SJSA1 (cell line): ENCODE results near the gene UBE2O. TPM values are rescaled to one million over a fixed set of nuclear protein-coding genes. Genes with fewer than 3 reads are reported as not detected.
A peak's percentile ranks its signal among the peaks of the same experiment; 100 is the strongest.

ENCODE experiments used
- DNase-seq, 2 experiments: peaks; one replicate each; pipeline ENCODE4 v3.0.0-alpha.2; 2015 to 2020; ENCODE audit warnings: low spot score in 2 of 2, low read depth in 1 of 2
- H3K27ac ChIP-seq: fragments of 250-450 bp; sonication (Bioruptor Pico); 2 replicates; pipeline ENCODE4 v1.5.1; 2020; ENCODE audit warnings: mild to moderate bottlenecking, moderate library complexity
- H3K27me3 ChIP-seq: fragments of 250-450 bp; sonication (Bioruptor Pico); replicated peaks from 2 replicates; pipeline ENCODE4 v1.5.1; 2020; ENCODE audit warnings: mild to moderate bottlenecking, moderate library complexity
- H3K36me3 ChIP-seq: fragments of 250-450 bp; sonication (Bioruptor Pico); 2 replicates; pipeline ENCODE4 v1.5.1; 2020; ENCODE audit warnings: mild to moderate bottlenecking
- H3K4me1 ChIP-seq: fragments of 250-450 bp; sonication (Bioruptor Pico); replicated peaks from 2 replicates; pipeline ENCODE4 v1.6.1; 2021; ENCODE audit warnings: mild to moderate bottlenecking
- H3K4me3 ChIP-seq: fragments of 250-450 bp; sonication (Bioruptor Pico); 2 replicates; pipeline ENCODE4 v1.5.1; 2020; ENCODE audit warnings: mild to moderate bottlenecking
- H3K9me3 ChIP-seq: fragments of 250-450 bp; sonication (Bioruptor Pico); replicated peaks from 2 replicates; pipeline ENCODE4 v1.5.1; 2020; ENCODE audit warnings: mild to moderate bottlenecking
- total RNA-seq: library from RNA; depleted of rRNA; stranded (reverse); fragments of >200 nt; shearing (Covaris generic); gene quantifications from 2 replicates; pipeline ENCODE4 v1.2.3, GENCODE V29; 2014

The UBE2O gene
- total RNA-seq, 1 experiment from 2014 or later, result 29.7 TPM

DNA sequence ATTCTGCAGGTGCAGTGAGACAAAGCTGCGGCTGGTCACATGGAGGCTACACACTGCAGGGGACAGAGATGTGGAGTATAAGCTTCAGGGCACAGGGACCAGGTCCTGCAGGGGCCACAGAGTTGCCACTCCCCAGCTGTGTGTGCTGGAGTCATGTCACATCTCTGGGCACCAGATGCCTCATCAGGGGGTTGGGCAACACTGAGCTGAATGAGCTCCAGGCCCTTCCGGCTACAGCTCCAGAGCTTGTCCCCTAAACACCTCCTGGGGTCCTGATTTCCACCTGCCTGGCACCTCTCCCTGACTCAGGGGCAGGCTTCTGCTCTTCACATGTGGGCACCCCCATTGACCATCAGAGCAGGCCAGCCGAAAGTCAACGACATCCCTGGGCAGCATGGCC, 36.1 kb downstream of the UBE2O start:
- DNase-seq, result no peak
- H3K27ac ChIP-seq, result no peak overlapping the region
- H3K4me1 ChIP-seq, result 0 out of 2 replicates have a peak, but pooled peaks cover 5% of the 10 kb centered on the region

GRCh38 chr17:76416457-76416856, 36.5 kb downstream of the UBE2O start:
- no peaks in the 10 kb centered on the region for H3K27me3 ChIP-seq
- H3K4me1 ChIP-seq, result 0 out of 2 replicates have a peak, but pooled peaks cover 5% of the 10 kb centered on the region
- no peak for DNase-seq
- H3K36me3 ChIP-seq, result peaks cover 20% of the 10 kb centered on the region
- H3K27ac ChIP-seq, result no peak overlapping the region
- no peak overlapping the region for H3K4me3 ChIP-seq
- H3K9me3 ChIP-seq, result no peaks in the 10 kb centered on the region

More for the DNA sequence above, 36.1 kb downstream of the UBE2O start:
- H3K4me3 ChIP-seq, result no peak overlapping the region
- H3K9me3 ChIP-seq, result no peaks in the 10 kb centered on the region
- no peaks in the 10 kb centered on the region for H3K27me3 ChIP-seq
- peaks cover 18% of the 10 kb centered on the region for H3K36me3 ChIP-seq

DNA sequence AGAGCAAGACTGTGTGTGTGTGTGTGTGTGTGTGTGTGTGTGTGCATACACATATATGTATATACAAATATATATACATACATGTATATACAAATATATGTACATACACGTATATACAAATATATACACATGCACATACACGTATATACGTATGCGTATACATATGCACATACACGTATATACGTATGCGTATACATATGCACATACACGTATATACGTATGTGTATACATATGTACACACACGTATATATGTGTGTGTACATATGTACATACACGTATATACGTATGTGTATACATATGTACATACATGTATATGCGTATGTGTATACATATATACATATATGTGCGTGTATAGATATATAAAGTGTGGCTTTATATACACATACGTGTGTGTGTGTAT, 37.2 kb downstream of the UBE2O start:
- H3K4me1 ChIP-seq, result 0 out of 2 replicates have a peak, but pooled peaks cover 2% of the 10 kb centered on the region
- no peak overlapping the region for H3K4me3 ChIP-seq
- H3K9me3 ChIP-seq, result no peaks in the 10 kb centered on the region
- no peak for DNase-seq
- H3K27ac ChIP-seq, result no peak overlapping the region
- no peaks in the 10 kb centered on the region for H3K27me3 ChIP-seq
- H3K36me3 ChIP-seq, result peaks cover 20% of the 10 kb centered on the region

DNA sequence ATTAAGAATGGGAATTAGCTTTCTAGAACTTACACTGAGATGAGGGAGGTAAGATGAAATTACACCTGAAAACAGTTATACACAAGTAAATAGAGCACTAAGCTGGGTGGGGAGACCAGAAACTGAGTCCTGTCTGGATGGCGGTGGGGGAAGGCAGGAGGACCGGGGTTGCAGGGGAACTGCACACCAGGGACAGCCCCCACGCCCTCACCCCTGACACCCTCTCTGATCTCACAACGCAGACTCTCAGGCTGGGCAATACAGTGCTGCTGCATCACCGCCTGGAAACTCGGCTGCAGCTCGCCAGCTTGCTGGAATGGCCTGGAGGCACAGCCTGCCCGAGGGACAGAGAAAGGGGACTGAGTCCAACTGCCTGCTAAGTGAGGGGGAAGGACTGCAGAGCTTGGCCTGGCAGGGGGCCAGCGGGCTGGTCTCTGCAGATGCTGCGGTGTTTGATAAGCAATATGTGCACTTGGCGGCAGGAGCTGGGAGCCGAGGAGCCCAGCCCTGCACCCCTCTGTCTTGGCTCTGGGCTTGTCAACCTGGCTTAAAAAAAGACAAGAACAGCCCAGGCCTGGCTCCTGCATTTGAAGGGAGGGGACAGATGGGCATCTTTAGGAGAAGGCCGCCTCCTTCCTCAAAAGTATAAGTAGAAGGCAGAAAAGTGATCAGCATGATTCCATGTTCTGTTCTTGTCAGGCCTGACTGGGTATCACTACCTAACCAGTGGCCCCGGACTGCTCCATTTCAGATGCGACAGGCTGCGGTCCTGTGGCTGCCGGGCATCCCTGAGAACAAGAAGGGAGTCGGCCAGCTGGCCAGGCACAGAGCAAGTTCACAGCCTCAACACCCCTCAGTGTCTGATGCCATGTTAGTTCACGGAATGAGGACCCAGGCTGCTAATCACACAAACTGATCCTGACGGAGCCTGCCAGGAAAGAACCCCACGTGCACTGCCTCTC, 38.3 kb downstream of the UBE2O start:
- H3K9me3 ChIP-seq, result no peaks in the 10 kb centered on the region
- H3K27me3 ChIP-seq, result no peaks in the 10 kb centered on the region
- H3K4me1 ChIP-seq, result no peaks in the 10 kb centered on the region
- H3K4me3 ChIP-seq, result no peak overlapping the region
- H3K36me3 ChIP-seq, result peaks cover 31% of the 10 kb centered on the region
- no peak for DNase-seq
- no peak overlapping the region for H3K27ac ChIP-seq

DNA sequence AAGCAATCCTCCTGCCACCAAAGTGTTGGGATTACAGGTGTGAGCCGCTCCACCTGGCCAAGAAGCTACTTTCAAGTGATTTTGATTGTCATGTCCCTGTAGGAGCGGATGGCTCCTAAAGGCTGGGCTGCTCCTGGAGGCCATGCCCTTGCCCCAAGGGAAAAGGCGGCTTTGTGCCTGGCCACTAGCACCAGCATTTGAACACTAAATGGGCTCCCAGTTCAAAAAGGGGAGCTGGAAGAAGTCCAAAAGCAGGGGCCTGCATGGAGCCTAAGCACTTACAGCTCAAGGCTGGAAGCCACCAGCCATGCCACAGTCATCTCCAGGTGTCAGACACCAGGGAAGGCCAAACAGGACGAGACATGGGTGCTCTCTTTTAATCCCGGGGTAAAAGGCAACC, 41.7 kb downstream of the UBE2O start:
- DNase-seq, result no peak
- Histone ChIP-seq H3K27ac (no peak overlapping the region), H3K36me3 (peaks cover 35% of the 10 kb centered on the region), H3K9me3 (no peaks in the 10 kb centered on the region), H3K4me1 (no peaks in the 10 kb centered on the region), H3K27me3 (no peaks in the 10 kb centered on the region), H3K4me3 (no peak overlapping the region)

- Histone ChIP-seq H3K4me1 (no peaks in the 10 kb centered on the region), H3K36me3 (peaks cover 39% of the 10 kb centered on the region), H3K27ac (no peak overlapping the region), H3K9me3 (no peaks in the 10 kb centered on the region), H3K27me3 (no peaks in the 10 kb centered on the region), H3K4me3 (no peak overlapping the region)
- no peak for DNase-seq
These were observed 42.5 kb downstream of the UBE2O start for GRCh38 chr17:76410328-76410965.

GRCh38 chr17:76408037-76408849, 44.7 kb downstream of the UBE2O start:
- Histone ChIP-seq H3K27me3 (no peaks in the 10 kb centered on the region), H3K4me3 (no peak overlapping the region), H3K4me1 (no peaks in the 10 kb centered on the region), H3K27ac (no peak overlapping the region), H3K36me3 (peaks cover 53% of the 10 kb centered on the region), H3K9me3 (no peaks in the 10 kb centered on the region)
- peak in 1 of 2 experiments; percentile 62 for DNase-seq

DNA sequence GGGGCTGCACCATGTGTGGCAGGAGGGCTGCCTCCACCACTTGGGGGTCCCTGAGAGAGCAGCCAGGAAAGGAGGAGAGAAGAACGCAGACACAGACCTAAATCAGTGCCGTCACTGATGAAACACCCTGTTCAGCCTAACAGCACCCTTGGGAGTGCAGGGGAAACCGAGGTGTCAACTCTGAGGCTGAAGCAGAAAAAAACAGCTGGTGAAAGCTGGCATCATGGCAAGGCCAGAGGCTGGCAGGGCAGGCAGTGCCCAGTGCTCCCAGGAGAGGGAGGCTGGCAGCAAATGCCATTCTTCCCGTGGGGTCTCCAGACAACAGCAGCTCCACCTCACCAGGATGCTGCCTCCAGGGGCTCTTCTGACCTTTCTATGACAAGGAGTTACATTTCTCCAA, 45.4 kb downstream of the UBE2O start:
- no peak overlapping the region for H3K4me3 ChIP-seq
- no peaks in the 10 kb centered on the region for H3K9me3 ChIP-seq
- H3K36me3 ChIP-seq, result peaks cover 53% of the 10 kb centered on the region
- H3K4me1 ChIP-seq, result no peaks in the 10 kb centered on the region
- no peaks in the 10 kb centered on the region for H3K27me3 ChIP-seq
- H3K27ac ChIP-seq, result no peak overlapping the region
- DNase-seq, result no peak

DNA sequence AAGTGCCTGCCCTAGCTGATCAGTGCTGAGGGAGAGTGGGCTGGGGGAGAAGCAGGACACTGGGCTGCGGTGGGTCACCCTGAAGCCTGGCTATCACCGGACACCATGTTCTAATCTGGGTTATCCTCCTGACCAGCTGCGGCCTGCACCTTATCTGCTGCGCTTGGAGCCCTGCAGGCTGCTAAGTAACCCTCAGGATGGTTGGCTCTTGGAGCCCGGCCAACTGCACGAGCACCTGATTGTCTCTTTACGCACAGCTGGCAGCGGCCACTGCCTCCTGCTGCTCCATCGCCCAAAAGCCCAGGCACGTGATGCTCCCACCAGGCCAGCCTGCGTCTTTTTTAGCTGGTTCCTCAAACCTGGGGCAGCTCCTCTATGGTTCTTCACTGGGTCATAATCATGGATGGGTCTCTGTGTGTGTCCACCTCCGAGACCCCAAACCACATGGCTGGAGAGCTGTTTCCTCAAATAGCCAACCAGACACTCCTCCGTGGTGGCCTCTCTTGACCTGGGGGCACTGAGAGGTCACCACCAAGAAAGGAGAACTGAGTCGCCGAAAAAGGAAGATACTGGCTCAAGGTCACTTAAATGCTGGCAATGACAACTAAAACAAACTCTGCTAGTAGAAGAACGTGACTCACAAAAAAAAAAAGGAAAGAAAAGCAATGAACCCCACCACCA, 46.8 kb downstream of the UBE2O start:
- H3K9me3 ChIP-seq, result no peaks in the 10 kb centered on the region
- no peaks in the 10 kb centered on the region for H3K27me3 ChIP-seq
- no peak overlapping the region for H3K27ac ChIP-seq
- peaks cover 62% of the 10 kb centered on the region for H3K36me3 ChIP-seq
- no peak overlapping the region for H3K4me3 ChIP-seq
- no peak for DNase-seq
- H3K4me1 ChIP-seq, result no peaks in the 10 kb centered on the region

DNA sequence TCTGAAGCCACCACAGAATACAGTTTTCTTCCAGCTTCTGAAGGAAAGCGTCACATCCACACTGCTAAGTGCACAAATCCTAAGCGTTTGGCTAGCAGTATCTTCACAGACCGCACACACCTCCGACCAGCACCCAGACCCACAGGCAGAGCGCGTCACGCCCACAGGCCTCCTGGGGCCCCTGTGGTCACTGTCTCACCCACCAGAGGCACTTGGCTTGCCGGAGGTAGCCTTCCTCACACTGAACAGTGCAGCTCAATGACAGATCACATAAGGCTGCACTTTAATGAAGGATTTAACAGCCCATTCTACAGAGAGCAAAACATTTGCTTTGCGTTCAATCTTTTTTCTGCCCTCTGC, 47.4 kb downstream of the UBE2O start:
- H3K4me3 ChIP-seq, result no peak overlapping the region
- H3K27ac ChIP-seq, result no peak overlapping the region
- no peak for DNase-seq
- no peaks in the 10 kb centered on the region for H3K9me3 ChIP-seq
- peaks cover 66% of the 10 kb centered on the region for H3K36me3 ChIP-seq
- H3K4me1 ChIP-seq, result no peaks in the 10 kb centered on the region
- no peaks in the 10 kb centered on the region for H3K27me3 ChIP-seq

DNA sequence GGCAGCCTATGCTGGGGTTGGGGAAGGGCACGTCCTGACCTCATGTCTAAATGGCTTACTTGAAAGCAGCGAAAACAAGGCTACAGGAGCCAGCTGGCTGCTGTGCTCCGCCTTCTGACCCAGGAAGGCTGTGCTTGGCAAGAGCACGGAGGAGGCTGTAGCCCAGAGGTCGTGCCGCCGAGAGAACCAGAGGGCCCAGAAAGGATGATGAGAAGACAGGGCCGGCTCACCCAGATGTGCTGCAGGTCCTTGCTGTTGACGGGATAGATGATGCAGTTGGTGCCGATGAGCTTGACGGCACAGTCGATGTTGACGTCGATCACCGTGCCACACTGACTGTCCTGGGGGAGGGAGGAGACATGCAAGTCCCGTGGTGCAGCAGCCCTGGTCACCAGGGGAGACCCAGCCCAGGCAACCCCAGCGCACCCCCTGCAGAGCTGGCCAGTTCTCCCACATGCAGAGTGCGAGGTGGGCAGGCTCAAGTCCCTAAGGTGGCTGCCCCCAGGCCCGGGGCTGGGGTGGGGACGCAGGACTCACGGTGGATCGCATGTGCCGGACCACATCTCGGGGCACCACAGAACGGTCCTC, 47.9 kb downstream of the UBE2O start:
- Histone ChIP-seq H3K4me1 (no peaks in the 10 kb centered on the region), H3K27ac (no peak overlapping the region), H3K27me3 (no peaks in the 10 kb centered on the region), H3K9me3 (no peaks in the 10 kb centered on the region), H3K36me3 (peaks cover 66% of the 10 kb centered on the region), H3K4me3 (no peak overlapping the region)
- no peak for DNase-seq

GRCh38 chr17:76404256-76404655, 48.7 kb downstream of the UBE2O start:
- Histone ChIP-seq H3K27me3 (no peaks in the 10 kb centered on the region), H3K4me1 (no peaks in the 10 kb centered on the region), H3K4me3 (no peak overlapping the region), H3K9me3 (no peaks in the 10 kb centered on the region), H3K36me3 (peaks cover 67% of the 10 kb centered on the region), H3K27ac (no peak overlapping the region)
- DNase-seq, result no peak

- H3K36me3 ChIP-seq, result peaks cover 82% of the 10 kb centered on the region
- H3K27ac ChIP-seq, result no peak overlapping the region
- H3K27me3 ChIP-seq, result no peaks in the 10 kb centered on the region
- H3K9me3 ChIP-seq, result no peaks in the 10 kb centered on the region
- H3K4me1 ChIP-seq, result 0 out of 2 replicates have a peak, but pooled peaks cover 2% of the 10 kb centered on the region
- no peak for DNase-seq
- no peak overlapping the region for H3K4me3 ChIP-seq
These were observed 50.2 kb downstream of the UBE2O start for GRCh38 chr17:76402711-76403110.
